Measurements from ENCODE around the gene MYEOV.

The MYEOV gene

DNA sequence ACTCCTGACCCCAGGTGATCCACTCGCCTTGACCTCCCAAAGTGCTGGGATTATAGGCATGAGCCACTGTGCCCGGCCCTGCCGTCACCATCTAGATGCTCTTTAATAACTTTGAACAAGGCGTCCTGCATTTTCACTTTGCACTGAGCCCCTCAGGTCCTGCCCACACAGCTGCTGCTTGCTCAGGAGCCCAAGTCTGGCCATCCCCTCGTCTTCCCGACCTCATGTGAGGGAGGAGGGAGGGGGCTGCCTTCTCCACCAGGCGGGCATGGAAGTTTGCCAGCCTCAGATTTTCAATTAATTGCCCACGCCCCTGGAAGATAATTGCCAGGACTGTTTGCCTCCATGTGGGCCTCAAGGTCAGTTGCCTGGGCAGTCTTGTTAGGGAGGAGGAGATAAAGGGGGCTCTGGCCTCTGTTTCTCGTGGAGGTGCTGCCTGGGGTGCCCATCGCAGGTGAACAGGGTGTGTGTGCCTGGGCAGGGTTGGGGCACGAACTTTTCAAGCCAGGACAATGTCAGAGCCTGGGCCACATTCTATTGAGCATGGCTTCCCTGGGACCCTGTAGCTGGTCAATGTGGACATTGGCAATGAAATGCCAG is 27.9 kb upstream of the MYEOV start:
- no peak for DNase-seq

DNA sequence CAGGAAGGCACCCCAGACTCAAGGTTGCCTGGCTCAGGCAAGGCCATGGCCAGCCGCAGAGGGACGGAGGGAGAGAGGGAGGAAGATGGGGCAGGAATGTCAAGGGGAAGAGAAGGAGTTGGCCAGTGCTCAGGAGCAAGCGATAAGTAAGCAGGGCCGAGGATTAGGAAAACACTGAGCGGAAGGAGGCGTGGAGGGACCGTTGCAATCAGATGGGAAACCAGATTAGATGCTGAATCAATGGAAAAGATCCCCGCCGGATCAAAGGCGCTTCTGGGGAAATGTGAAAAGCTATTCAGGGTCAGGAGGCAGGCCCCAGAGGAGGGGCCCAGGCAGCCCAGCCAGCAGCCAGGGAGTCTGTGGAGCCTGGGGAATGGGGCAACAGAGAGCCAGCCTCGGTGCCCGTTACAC is 26.6 kb upstream of the MYEOV start:
- no peak for DNase-seq

DNA sequence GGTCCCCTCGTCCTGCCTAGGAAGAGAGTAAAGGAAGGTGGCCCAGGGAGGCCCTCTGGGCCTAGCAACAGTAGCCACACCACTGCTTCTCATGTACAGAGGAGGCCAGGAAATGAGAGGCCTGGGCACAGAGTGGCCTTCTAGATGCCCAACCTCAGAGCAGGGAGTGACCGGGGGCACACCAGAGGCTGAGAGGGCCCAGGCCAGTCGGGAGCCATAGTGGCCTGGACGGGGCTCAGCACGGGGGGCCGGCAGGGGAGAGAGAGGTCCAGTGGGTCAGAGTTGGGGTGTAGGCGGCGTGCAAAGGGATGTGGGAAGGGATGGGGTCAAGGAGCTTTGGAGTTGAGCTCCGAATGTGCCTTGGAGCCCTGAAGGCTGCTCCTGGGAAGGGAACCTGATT is 25.0 kb upstream of the MYEOV start:
- no peak for DNase-seq

DNA sequence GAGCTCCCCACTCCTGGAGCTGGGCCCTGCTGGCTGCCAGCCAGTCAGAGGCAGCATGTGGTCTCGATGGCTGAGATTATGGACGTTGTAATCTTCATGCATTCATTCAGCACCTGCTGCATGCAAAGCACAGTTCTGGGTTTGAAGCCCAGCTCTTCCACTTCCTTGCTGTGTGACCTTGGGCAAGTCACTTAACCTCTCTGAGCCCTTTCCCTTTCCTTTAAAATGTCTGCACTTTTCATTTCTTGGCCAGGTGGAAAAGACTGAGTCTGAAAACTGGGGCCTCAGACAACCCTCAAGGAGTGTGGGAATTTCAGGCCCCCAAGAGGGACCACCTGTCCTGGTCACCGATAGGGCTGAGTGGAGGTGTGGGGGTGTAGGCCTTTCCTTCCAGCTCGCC is 24.6 kb upstream of the MYEOV start:
- DNase-seq: no peak

DNA sequence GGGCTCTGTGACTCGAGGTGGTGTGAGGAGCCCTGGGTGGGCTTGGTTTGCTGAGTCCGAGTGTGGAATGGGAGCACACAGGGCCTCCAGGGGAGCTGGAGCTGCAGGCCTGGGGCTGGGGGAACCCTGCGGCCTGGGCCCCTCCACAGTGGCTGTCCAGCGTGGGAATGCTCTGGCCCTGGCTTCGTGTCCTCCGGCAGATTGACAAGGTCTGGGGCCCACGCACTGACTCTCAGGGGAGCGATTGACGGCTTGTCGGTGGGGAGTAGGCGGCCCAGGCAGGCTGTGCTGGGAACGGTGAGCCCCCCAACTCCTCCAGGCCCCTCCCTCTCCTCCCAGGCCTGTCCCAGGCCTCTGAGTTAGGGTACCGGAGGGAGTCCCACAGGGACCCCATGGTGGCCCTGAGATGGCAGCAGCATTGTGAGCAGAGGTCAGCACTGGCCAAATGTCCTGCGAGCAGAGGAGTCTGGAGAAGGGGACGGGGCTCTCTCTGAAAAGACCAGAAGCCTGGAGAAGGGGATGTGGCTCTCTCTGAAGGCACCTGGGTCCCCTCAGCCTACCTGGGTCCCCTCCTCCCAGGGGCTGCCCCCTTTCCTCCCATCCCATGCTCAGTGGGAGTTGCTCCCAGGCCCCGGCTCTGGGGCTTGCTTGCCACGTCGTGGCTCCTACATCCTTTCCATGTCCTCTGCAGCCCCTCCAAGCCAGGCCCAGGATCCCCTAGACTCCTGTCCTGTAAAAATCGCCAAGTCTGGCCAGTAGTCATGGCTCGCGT is 23.8 kb upstream of the MYEOV start:
- no peak for DNase-seq

DNA sequence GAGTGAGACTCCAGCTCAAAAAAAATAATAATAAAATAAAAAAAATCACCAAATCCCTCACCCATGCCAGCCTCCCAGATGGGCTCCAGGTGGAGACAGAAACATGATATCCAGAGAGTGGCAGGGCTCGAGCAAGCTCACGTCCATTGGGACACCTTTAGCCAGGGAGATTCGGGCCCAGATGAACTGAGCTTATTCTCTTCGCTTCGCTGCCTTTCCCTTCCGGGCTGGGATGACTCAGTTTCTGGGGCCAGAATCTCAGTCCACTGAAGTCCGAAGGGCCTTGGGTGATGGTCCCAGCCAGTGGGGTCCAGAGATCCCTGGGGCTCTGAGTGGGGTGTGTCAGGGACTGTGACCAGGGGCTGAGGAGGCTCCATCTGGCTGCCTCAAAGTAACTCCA is 23.0 kb upstream of the MYEOV start:
- no peak for DNase-seq

DNA sequence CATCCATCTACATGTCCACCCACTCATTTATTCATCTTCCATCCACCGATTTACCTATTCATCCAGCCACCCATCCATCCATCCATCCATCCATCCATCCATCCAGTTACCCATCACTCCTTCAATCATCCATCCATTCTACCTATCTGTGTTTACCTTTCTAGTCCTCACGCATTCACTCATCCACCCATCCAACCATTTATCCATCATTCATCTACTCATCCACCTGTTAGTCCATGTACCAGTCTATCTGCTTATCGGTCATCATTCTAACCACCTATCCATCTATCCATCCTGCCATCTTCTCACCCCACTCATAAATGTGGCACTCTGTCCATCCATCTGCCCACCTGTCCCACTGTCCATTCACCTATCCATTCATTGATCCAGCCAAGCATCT is 21.9 kb upstream of the MYEOV start:
- no peak for DNase-seq

DNA sequence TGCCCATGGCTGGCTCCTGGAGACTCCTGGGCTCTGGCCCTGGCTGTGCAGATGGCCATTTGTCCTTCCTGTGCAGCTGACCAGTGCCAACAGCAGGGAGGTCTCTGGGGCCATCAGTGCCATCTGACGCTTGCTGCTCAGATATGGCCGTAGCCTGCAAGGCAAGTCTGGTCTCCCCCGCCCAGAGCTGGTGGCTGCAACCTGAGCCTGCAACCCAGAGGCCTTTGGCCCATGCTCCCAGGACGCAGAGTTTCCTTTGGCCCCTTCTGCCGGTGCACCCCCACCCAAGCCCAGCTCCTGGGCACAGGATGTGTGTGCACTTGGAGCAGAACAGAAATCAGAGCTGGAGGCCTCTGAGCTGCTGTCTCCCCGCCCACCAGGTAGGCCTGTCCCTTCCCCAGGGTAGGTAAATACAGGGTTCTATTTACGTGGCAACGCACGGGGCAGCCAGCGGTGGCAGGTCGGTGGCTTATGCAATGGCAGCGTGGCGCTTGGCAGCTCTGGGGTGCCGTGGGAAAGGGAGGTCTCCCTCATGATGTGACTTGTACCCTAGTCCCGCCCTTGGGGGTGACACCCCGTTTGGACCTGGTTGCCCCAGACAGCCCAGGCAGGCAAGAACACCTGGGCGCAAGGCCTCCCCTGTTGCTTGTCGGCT is 21.0 kb upstream of the MYEOV start:
- DNase-seq: no peak

DNA sequence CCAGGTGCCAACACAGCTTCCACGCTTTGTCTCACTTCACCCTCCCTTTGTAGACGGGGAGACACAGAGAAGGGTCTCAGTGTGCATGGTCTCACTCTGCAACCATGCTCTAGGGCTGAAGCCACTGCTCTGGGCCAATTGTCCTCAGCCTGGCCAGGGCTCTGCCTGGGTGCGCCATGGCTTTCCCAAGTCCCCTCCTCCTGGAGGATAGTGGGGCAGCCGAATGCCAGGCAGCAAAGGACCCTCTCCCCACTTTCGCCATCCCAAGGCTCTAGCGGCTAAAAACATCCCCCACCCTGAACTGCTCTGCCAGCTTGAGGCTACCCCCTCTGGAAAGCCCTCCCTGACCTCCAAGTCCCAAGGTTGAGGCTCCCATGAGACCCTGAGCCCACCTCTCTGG is 20.4 kb upstream of the MYEOV start:
- no peak for DNase-seq

DNA sequence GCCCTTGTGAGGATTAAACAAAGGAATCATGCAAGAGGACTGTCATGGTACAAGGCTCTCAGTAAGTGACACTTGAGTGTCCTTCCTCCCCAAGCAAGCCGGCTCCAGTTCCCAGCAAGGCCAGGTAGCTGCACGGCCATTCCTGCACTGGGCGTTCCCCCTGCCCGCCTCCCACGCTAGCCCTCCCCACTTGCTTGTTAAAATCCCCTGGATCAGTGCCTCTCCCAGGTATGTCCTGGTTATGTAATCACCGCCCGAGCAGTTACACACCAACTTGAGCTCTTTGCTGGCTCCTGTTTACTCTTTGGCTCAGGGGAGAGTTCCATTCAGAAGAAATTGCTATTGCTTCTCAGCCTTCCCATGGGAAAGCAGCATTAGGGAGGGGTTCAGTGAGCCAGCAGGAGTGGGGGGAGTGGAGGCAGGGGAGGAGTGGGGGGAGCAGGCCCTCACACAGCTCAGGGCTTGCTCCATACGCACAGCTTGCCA is 19.4 kb upstream of the MYEOV start:
- DNase-seq: no peak

DNA sequence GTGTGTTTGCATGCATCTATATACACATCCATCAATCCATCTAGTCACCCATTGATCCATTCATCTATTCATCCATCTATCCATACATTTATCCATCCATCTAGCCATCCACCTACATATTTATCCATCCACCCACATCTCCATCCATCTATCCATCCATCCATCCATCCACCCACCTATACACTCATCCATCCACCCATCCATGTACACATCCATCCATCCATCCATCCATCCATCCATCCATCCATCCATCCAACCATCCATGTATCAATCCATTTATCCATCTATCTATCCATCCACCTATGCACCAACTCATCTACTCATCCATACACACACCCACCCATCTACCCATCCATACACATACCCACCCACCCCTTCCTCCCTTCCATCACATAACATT is 18.8 kb upstream of the MYEOV start:
- DNase-seq: no peak

DNA sequence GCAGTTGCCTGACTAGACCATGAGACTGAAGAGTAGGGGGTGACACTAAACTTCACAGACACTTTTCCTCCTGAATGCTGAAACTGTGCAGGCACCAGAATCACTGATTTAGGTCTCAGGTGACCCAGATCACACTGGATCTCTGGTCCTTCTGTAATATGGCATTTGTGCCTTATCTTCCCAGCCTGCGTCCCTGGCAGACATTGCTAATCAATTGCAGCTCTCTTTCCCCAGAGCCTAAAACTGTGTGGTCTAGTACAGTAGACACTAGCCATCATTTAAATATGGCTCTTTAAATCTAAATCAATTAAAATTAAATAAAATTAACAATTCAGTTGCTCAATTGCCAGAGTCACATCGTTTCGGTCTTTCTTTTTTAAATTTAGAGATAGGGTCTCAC is 17.8 kb upstream of the MYEOV start:
- no peak for DNase-seq

DNA sequence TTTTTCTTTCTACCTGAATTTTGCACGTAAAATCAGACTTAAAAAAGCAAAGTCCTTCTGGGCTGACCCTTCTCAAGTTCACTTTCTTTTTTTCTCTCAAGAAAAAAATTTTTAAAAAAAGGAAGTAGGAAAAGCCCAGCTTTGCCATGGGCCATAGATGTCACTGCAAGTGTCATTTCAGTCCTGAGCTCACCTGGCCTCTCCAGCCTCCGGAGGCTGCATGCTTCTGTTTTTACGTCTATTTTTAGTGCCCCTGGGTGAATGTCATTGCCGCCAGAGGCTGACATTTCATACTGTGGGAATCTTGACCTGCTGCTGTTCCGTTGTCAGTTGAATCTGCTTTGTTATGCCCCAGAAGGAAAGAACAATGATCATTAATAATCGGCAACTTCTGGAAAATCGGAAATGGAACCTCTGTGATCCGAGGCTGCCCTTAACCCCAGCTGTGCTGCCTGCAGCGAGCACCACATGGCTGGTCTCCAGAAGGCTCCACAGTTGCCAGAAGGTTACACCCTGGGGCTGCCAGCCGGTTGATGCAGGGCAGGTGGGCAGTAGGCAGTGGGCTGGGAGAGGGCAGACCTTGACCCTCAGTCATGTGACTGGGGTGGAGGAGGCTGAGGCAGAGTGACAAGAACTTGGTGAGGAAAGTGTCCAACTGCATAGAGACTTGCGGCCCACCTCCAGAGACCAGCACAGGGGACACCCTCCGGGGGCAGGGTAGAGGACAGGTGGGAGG is 16.7 kb upstream of the MYEOV start:
- DNase-seq: no peak

DNA sequence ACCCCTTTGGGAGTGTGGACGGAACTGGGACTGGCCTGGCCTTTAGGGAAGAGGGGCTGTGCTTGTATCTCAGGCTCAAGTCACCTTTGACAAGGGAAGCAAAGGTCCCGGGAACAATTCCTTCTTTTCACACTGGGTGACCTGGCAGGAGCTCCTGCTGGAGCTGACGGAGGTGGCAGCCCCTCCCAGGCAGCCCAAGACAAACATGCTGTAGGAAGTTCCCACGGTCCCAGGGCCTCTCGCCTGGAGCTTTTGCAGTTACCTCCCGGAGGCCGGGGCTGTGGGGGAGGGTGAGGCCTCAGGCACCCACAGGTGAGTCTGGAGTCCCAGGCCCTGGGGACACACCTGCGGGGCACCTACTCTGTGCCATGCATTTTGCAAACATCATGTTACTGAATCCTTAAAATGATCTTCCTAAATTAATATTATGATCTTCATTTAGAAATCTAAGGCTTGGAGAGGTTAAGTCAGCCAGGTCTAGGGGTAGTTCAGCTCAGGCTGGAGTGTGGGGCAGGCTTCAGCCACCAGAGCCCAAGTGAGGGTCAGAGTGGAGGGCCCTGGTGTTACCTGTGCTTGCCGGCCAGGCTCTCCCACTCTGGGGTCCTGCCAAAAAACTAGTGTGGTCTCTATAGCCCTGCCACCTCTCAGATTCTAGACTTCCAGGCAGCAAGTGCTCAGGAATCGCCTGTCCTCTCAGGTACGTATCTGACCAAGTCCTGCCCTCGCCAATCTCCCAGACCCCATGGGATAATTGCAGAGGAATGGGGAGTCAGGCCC is 15.7 kb upstream of the MYEOV start:
- DNase-seq: no peak

DNA sequence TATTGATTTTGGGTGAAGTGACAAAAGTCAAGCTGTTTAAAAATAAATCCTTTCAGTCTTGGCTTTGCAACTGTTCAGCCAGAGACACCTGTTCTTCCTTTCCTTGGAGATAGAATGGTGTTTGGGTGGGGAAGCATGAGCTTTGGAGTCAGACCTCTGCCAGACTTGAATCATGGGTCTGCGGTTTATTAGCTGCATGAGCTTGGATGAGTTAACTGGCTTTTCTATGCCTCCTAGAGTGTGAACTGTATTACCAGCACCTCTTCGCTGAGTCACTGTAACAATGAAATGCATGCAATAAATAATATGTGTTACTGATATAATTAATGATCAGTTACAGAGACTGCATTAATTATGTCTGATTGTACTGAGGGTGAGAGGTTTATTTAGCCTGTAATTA is 13.5 kb upstream of the MYEOV start:
- no peak for DNase-seq

DNA sequence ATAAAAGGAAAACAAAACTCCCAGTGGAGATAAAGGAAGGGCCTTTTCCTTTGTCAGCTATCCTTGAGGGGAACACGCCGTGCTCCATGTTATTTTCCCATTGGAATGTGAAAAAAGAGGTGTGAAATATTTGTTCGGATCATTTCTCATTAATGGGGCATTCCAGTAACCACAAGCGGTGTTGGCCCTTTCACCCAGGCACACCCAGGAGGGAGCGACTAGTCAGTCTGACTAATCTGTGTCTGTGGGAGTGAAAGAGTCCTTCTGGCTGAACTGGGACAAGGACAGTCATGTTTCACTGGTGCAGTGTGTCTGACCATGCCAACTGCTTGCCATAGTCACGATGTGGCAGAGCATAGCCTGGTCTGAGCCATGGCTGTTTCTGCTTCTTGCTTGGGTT is 13.0 kb upstream of the MYEOV start:
- no peak for DNase-seq

DNA sequence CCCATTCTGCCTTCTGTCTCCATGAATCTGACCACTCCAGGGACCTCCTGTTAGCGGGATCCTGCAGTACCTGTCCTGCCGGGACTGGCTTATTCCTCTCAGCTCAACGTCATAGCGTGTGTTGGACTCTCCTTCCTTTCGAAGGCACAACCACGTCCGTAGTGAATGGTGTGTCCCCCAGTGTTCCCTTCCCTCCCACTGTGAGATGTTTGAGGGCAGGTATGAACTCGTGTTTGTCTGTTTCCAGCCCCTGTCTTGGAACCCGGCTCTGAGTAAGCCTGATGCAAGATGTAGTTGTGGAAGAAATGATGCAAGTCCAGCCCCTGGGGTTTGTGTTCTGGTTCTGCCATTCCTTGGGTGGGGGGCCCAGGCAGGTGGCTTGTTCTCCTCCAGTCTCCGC is 10.5 kb upstream of the MYEOV start:
- DNase-seq: no peak

DNA sequence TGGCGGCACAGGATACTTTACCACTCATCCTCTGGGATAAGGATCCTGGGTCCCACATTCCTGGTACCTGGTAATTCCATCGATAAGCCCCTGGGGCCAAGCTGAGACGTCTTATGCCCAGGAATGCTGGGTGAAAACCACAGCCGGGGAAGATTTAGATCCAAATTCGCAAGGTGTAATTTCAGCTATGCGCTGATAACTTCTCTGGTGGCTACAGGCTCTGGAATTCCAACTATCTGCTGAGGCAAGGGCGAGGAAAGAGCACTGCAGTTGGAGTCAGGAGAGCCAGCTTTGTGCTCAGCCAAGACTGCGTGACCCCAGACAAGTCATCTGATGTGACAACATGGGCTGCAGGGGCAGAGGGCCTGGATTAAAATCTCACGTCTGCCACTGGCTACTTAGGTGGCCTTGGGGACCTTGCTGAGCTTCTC is 9.9 kb upstream of the MYEOV start:
- no peak for DNase-seq

DNA sequence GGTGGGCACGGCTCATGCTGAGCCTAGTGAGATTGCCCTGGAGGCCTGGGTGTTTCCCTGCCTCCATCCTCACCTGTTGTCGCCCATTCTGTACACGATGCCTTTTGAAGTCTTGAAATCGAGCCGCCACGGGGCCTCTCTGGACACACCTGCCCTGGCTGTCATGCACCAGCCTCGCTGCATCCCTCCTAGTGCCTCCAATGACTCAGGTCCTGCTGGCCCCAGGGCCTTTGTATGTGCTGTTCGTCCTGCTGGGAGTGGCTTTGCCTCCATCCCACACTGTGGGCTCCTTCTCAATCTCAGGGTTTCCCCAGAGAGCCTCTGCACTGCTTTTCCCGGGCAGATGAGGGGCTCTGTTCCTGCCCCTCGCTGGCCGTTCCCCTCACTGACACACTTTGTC is 8.9 kb upstream of the MYEOV start:
- no peak for DNase-seq

DNA sequence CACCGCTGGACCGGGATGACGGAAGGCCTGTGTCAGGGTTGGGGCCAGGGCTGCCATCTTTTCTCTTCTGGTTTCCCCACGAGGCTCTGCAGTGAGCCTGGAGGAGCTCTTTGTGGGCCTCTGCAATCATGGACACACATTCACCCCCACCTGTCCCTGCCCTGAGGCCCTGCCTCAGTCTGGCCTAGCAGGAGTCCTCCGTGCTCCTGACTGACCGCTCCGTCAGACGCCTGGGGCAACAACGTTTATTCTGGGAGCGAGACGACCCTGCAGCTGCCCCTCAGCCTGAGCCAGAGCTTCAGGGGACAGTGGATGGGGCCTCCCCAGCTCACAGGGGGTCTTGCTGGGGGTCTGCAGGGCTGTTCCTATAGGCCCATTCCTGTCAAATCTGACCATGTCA is 8.2 kb upstream of the MYEOV start:
- no peak for DNase-seq

DNA sequence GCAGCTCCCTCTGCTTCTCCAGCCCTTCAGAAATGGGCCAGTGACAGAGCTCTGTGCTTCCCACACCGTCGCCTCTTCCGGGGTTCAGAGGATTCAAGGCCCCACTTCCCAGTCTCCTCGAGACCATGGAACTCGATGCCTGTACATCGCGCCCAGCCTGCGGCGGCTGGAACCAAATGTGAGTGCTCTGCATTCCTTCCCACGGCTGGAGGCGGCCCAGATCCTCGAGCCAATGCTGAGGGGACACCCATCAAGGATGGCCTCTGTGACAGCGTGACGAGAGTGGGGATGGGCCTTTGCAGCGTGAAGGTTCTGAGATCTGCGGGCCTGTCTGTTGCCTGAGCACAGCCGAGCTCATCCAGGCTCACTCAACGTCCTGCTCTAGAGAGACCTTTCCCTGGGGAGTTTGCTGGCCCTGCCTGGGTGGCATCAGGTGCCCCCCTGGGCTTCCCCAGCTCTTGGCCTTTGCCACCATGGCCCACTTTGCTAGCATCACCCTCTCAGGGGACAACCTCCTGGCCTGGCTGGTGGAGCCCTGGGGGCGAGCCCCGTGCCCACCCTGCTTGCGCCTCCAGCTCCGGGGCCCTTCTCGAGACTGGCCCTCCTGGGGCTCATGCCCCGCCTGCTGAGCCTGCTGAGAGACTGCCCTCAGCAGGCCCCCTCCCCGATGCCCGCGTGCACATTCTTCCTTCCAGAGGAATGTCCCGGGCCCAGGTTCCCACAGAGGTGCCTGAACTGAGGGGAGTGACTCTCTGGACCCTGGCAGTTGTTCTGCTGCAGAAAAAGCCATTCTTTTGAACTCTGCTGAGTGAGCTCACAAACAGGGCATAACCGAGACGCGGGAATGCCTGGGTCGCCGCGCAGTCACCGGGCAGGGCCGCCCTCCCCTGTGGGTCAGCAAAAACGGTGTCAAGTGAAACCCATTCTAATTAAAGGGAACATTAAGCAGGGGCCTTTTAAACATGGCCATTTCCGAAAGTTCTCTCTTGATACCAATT is 7.3 kb upstream of the MYEOV start:
- no peak for DNase-seq

Measured in activated CD4-positive, alpha-beta T cell treated with anti-CD3 and anti-CD28 coated beads for 1 hour (primary cell).